Body of pancreas (tissue), 4 donors: ENCODE results near the gene NR2C2AP. TPM values are rescaled to one million over a fixed set of nuclear protein-coding genes. Genes with fewer than 3 reads are reported as not detected.

Source experiments
- ATAC-seq: fragments of 150-250 bp; one replicate; pipeline ENCODE4 v1.9.1; 2016
- DNase-seq, 4 donors: peaks; one replicate each; pipeline ENCODE4 v3.0.0-alpha.2; 2019
- H3K27ac ChIP-seq, 4 donors: fragments of 200-600 bp; sonication (generic); 1 replicate in 3 of 4; 2 replicates in 1 of 4; pipeline versions ENCODE4 v1.5.1 to v1.6.1; 2016 to 2019; ENCODE audit warnings: mild to moderate bottlenecking in 1 of 4, mixed read lengths in 1 of 4, moderate library complexity in 1 of 4
- H3K27me3 ChIP-seq, 2 donors: fragments of 200-600 bp; sonication (generic); one replicate each; pipeline ENCODE4 v1.6.0; 2016; ENCODE audit warnings: mild to moderate bottlenecking in 1 of 2
- H3K36me3 ChIP-seq, 2 donors: fragments of 200-600 bp; sonication (generic); replicated peaks in 1 of 2; 2 replicates each; pipeline ENCODE4 v1.5.1; 2016; ENCODE audit warnings: low read depth in 2 of 2; ENCODE audit not compliant: insufficient read depth in 1 of 2
- H3K4me1 ChIP-seq: fragments of 200-600 bp; sonication (generic); one replicate; pipeline ENCODE4 v1.6.0; 2016
- H3K4me3 ChIP-seq, 2 donors: fragments of 200-600 bp; sonication (generic); 1 replicate in 1 of 2; 2 replicates in 1 of 2; pipeline ENCODE4 v1.5.1; 2016 to 2019
- H3K9me3 ChIP-seq, 3 donors: fragments of 200-600 bp; sonication (generic); 1 replicate in 2 of 3; 2 replicates in 1 of 3; pipeline ENCODE4 v1.5.1; 2016
- POLR2A ChIP-seq, 3 donors: fragments of 450-650 bp; IDR thresholded peaks; one replicate each; pipeline ENCODE4 v1.6.1; 2016; ENCODE audit warnings: antibody characterized with exemption in 3 of 3, mild to moderate bottlenecking in 2 of 3
- WGBS, 2 donors: methylation state at CpG; one replicate each; pipeline ENCODE4 v1.1.5; 2017; 5-methylcytosine and 5-hydroxymethylcytosine counted together
- intact Hi-C: fragments of 100-400 bp; cut with DNase I; formaldehyde crosslinking; loops from one replicate; pipeline ENCODE4 v1.15.1; 2023
- total RNA-seq, 2 donors: library from RNA; depleted of rRNA; stranded (reverse); fragments of >200 nt; gene quantifications; one replicate each; pipeline ENCODE4 v1.1.0, GENCODE V29; 2016
- TF ChIP-seq, protein P1 (sequence below), 7 experiments: fragments of 450-650 bp in 4 of 7; fragments of 200-600 bp in 3 of 7; sonication (generic) in 3 of 7; IDR thresholded peaks; one replicate each; pipeline ENCODE4 v1.5.1; 2016 to 2019; ENCODE audit warnings: antibody characterized with exemption in 7 of 7

NR2C2AP gene
- total RNA-seq, 2 donors from 2014 or later = 13.8 to 16.1 TPM

- Histone ChIP-seq H3K27me3 (peaks cover 0 to 8% of the 10 kb centered on the region in 2 donors), H3K36me3 (no peaks in the 10 kb centered on the region), H3K27ac (no peak overlapping the region), H3K4me1 (no peaks in the 10 kb centered on the region), H3K9me3 (peaks cover 0 to 17% (median 0%) of the 10 kb centered on the region in 3 donors), H3K4me3 (no peak overlapping the region)
- WGBS, 2 donors = 67 to 72% methylated on average over 18 of the region's 18 CpGs
- ATAC-seq = no peak
- DNase-seq = no peak
- TF ChIP-seq, protein P1, sequence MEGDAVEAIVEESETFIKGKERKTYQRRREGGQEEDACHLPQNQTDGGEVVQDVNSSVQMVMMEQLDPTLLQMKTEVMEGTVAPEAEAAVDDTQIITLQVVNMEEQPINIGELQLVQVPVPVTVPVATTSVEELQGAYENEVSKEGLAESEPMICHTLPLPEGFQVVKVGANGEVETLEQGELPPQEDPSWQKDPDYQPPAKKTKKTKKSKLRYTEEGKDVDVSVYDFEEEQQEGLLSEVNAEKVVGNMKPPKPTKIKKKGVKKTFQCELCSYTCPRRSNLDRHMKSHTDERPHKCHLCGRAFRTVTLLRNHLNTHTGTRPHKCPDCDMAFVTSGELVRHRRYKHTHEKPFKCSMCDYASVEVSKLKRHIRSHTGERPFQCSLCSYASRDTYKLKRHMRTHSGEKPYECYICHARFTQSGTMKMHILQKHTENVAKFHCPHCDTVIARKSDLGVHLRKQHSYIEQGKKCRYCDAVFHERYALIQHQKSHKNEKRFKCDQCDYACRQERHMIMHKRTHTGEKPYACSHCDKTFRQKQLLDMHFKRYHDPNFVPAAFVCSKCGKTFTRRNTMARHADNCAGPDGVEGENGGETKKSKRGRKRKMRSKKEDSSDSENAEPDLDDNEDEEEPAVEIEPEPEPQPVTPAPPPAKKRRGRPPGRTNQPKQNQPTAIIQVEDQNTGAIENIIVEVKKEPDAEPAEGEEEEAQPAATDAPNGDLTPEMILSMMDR (IDR thresholded peaks at IDR 0.05) = no peak
- TF ChIP-seq POLR2A (IDR thresholded peaks at IDR 0.05) = no peak
- intact Hi-C loops = no loop called here
Measured at GRCh38 chr19:19238126-19238894, 35.1 kb upstream of the NR2C2AP start.

- peaks cover 0 to 8% of the 10 kb centered on the region in 2 donors for H3K27me3 ChIP-seq
- no peak for ATAC-seq
- H3K9me3 ChIP-seq = peaks cover 0 to 17% (median 0%) of the 10 kb centered on the region in 3 donors
- TF ChIP-seq POLR2A (IDR thresholded peaks at IDR 0.05) = no peak
- TF ChIP-seq, protein P1 (IDR thresholded peaks at IDR 0.05) = no peak
- H3K27ac ChIP-seq = no peak overlapping the region
- H3K4me1 ChIP-seq = no peaks in the 10 kb centered on the region
- H3K4me3 ChIP-seq = no peak overlapping the region
- intact Hi-C loops = no loop called here
- H3K36me3 ChIP-seq = no peaks in the 10 kb centered on the region
- no peak for DNase-seq
Measured at GRCh38 chr19:19236173-19236572, 33.0 kb upstream of the NR2C2AP start.

DNA sequence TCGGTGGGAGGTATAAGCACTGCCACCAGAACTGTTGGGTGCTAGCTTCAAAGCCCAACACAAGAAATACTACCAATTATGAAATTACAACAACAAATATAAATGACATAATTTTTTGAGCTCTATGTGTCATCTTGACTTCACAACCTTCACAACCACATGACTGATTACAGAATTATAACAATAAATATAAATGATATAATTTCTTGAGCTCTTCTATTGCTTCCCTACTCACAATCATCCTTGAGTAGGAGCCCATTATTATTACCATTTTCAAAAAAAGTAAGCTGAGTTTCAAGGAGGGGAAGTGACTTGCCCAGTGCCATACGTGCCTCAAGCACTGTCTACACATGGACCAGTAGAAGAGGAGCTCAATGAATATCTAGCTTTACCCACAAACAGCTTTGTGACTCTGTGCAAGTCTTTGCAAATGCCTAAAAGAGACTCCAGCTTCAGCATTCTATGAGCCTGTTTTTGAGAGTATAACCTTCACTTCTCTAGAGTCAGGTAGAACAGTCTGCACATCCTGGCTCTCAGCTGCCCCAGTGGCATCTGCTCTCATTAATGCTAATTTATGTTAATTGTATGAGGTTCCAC, 31.1 kb upstream of the NR2C2AP start:
- intact Hi-C loops = no loop called here
- DNase-seq (no peak), ATAC-seq (no peak)
- no peak overlapping the region for H3K4me3 ChIP-seq
- H3K36me3 ChIP-seq = no peaks in the 10 kb centered on the region
- TF ChIP-seq, protein P1 (IDR thresholded peaks at IDR 0.05) = no peak
- TF ChIP-seq POLR2A (IDR thresholded peaks at IDR 0.05) = no peak
- no peak overlapping the region for H3K27ac ChIP-seq
- peaks cover 0 to 17% (median 0%) of the 10 kb centered on the region in 3 donors for H3K9me3 ChIP-seq
- no peaks in the 10 kb centered on the region for H3K4me1 ChIP-seq
- WGBS, 2 donors = 78 to 84% methylated on average over 2 of the region's 2 CpGs
- no peaks in the 10 kb centered on the region for H3K27me3 ChIP-seq

GRCh38 chr19:19232261-19232721, 29.1 kb upstream of the NR2C2AP start:
- intact Hi-C loops = no loop called here
- ATAC-seq = no peak
- no peaks in the 10 kb centered on the region for H3K36me3 ChIP-seq
- H3K27ac ChIP-seq = no peak overlapping the region
- peaks cover 5% of the 10 kb centered on the region for H3K4me1 ChIP-seq
- no peak for DNase-seq
- peaks cover 0 to 17% (median 0%) of the 10 kb centered on the region in 3 donors for H3K9me3 ChIP-seq
- no peaks in the 10 kb centered on the region for H3K27me3 ChIP-seq
- H3K4me3 ChIP-seq = no peak overlapping the region
- 67 to 70% methylated on average over 17 to 19 of the region's 19 CpGs for WGBS, 2 donors
- no peak for TF ChIP-seq POLR2A (IDR thresholded peaks at IDR 0.05)
- TF ChIP-seq, protein P1 (IDR thresholded peaks at IDR 0.05) = no peak
